Measurements from ENCODE around the gene KLF1. TPM values are rescaled to one million over a fixed set of nuclear protein-coding genes. Genes with fewer than 3 reads are reported as not detected.

KLF1 gene
- total and polyA plus RNA-seq, 2 of the 13 experiments (the other 11 are each of a cell fraction or from before 2014, with no cell fraction given) = not detected

DNA sequence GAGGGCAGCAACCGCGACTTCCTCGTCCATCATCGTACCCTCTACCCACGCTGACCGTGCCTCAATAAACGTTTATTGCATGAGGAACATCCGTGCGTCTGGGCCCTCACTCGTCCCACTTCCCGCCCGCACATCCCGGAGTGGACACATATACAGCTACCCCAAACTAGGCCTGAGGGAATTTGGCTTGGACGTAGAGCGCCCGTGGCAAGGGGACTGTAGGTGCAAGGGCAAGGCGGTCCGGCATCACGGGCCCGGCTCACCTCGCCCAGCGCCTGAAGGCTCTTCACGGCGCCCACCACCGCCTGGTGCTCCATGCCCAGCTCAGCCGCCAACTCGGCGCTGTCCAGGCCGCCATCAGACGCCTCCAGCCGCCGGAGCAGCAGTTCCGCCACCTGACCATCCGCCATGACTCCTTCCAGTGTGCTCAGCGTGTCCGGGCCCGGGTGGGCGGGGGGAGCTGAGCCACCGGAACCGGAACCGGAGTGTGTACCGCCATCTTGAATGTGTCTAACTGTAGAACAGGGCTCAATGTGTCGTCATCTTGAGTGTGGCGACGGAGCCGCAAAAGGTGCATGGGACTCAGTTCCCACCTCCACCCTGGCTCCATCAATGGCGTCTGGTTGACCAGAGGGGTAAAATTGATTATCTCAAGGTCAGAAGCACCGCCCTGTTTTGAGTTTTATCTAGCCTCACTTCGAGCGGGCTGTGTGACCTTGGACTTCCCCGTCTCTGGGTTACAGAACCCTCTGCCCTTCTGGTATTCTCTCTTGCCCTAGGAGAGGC lies 46.5 kb upstream of the KLF1 start, which contains the start of gene FARSA (continued):
- TF ChIP-seq, protein P1, sequence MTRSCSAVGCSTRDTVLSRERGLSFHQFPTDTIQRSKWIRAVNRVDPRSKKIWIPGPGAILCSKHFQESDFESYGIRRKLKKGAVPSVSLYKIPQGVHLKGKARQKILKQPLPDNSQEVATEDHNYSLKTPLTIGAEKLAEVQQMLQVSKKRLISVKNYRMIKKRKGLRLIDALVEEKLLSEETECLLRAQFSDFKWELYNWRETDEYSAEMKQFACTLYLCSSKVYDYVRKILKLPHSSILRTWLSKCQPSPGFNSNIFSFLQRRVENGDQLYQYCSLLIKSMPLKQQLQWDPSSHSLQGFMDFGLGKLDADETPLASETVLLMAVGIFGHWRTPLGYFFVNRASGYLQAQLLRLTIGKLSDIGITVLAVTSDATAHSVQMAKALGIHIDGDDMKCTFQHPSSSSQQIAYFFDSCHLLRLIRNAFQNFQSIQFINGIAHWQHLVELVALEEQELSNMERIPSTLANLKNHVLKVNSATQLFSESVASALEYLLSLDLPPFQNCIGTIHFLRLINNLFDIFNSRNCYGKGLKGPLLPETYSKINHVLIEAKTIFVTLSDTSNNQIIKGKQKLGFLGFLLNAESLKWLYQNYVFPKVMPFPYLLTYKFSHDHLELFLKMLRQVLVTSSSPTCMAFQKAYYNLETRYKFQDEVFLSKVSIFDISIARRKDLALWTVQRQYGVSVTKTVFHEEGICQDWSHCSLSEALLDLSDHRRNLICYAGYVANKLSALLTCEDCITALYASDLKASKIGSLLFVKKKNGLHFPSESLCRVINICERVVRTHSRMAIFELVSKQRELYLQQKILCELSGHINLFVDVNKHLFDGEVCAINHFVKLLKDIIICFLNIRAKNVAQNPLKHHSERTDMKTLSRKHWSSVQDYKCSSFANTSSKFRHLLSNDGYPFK (CRISPR knock-in tag; IDR thresholded peaks at IDR 0.05; ENCODE audit: borderline replicate concordance) = peak; percentile 99
- no peak; the same call in 1 of the 2 replicates for TF ChIP-seq ZNF138 (CRISPR knock-in tag; IDR thresholded peaks at IDR 0.05; ENCODE audit: low read depth)
- TF ChIP-seq, protein P2, sequence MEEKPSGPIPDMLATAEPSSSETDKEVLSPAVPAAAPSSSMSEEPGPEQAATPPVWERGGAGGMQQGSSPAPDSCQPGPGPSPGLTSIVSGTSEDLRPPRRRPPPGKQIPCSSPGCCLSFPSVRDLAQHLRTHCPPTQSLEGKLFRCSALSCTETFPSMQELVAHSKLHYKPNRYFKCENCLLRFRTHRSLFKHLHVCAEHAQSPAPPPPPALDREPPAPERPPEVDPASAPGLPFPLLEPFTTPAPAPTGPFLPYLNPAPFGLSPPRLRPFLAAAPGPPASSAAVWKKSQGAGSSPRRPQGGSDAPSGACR (CRISPR knock-in tag; IDR thresholded peaks at IDR 0.05) = no peak; the same call in 1 of the 2 replicates
- no peak for TF ChIP-seq NKX3-1 (CRISPR knock-in tag; IDR thresholded peaks at IDR 0.05)
- peak; percentile 93 for TF ChIP-seq THAP11 (CRISPR knock-in tag; IDR thresholded peaks at IDR 0.05)
- no peak for TF ChIP-seq ZNF660 (CRISPR knock-in tag; IDR thresholded peaks at IDR 0.05; ENCODE audit: borderline replicate concordance, low read depth)
- TF ChIP-seq, protein P3, sequence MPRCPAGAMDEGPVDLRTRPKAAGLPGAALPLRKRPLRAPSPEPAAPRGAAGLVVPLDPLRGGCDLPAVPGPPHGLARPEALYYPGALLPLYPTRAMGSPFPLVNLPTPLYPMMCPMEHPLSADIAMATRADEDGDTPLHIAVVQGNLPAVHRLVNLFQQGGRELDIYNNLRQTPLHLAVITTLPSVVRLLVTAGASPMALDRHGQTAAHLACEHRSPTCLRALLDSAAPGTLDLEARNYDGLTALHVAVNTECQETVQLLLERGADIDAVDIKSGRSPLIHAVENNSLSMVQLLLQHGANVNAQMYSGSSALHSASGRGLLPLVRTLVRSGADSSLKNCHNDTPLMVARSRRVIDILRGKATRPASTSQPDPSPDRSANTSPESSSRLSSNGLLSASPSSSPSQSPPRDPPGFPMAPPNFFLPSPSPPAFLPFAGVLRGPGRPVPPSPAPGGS (CRISPR knock-in tag; IDR thresholded peaks at IDR 0.05) = peak; percentile 82
- no peak for TF ChIP-seq NFATC3 (CRISPR knock-in tag; IDR thresholded peaks at IDR 0.05)
- TF ChIP-seq PRPF4 (IDR thresholded peaks at IDR 0.05; ENCODE audit: low read depth, low read length, poor library complexity, severe bottlenecking) = no peak
- no peak for TF ChIP-seq ZNF7 (CRISPR knock-in tag; IDR thresholded peaks at IDR 0.05)
- TF ChIP-seq PHF21A (CRISPR knock-in tag; IDR thresholded peaks at IDR 0.05) = 0 out of 2 replicates have a peak, but pooled peaks have one; percentile 43
- no peak; the same call in 1 of the 2 replicates for TF ChIP-seq ZNF598 (CRISPR knock-in tag; IDR thresholded peaks at IDR 0.05; ENCODE audit: borderline replicate concordance)
- TF ChIP-seq, protein P4, sequence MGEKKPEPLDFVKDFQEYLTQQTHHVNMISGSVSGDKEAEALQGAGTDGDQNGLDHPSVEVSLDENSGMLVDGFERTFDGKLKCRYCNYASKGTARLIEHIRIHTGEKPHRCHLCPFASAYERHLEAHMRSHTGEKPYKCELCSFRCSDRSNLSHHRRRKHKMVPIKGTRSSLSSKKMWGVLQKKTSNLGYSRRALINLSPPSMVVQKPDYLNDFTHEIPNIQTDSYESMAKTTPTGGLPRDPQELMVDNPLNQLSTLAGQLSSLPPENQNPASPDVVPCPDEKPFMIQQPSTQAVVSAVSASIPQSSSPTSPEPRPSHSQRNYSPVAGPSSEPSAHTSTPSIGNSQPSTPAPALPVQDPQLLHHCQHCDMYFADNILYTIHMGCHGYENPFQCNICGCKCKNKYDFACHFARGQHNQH (CRISPR knock-in tag; IDR thresholded peaks at IDR 0.05) = peak; percentile 42; the same call in 1 of the 2 replicates
- TF ChIP-seq, protein P5, sequence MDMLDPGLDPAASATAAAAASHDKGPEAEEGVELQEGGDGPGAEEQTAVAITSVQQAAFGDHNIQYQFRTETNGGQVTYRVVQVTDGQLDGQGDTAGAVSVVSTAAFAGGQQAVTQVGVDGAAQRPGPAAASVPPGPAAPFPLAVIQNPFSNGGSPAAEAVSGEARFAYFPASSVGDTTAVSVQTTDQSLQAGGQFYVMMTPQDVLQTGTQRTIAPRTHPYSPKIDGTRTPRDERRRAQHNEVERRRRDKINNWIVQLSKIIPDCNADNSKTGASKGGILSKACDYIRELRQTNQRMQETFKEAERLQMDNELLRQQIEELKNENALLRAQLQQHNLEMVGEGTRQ (IDR thresholded peaks at IDR 0.05; ENCODE audit: low read depth, low read length) = no peak
- TF ChIP-seq, protein P5 (CRISPR knock-in tag; IDR thresholded peaks at IDR 0.05; ENCODE audit: borderline replicate concordance) = peak; percentile 46; the same call in 1 of the 2 replicates
- TF ChIP-seq, protein P6, sequence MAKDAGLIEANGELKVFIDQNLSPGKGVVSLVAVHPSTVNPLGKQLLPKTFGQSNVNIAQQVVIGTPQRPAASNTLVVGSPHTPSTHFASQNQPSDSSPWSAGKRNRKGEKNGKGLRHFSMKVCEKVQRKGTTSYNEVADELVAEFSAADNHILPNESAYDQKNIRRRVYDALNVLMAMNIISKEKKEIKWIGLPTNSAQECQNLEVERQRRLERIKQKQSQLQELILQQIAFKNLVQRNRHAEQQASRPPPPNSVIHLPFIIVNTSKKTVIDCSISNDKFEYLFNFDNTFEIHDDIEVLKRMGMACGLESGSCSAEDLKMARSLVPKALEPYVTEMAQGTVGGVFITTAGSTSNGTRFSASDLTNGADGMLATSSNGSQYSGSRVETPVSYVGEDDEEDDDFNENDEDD (CRISPR knock-in tag; IDR thresholded peaks at IDR 0.05; ENCODE audit: borderline replicate concordance) = no peak
- peak; percentile 57; the same call in 1 of the 2 replicates for TF ChIP-seq ZNF644 (CRISPR knock-in tag; IDR thresholded peaks at IDR 0.05; ENCODE audit: low read depth)
